Measurements from ENCODE around the gene LSMEM2. TPM values are rescaled to one million over a fixed set of nuclear protein-coding genes. Genes with fewer than 3 reads are reported as not detected.

LSMEM2 gene
- total RNA-seq, 1 donor from 2014 or later, result not detected

Other genes starting within 250 kb of the LSMEM2 start
- 161 TPM for gene RBM5, start 190.2 kb upstream of the LSMEM2 start, total RNA-seq
- gene SEMA3F, start 123.8 kb upstream of the LSMEM2 start, total RNA-seq, result 65.6 TPM
- not detected for gene GNAT1, start 87.5 kb upstream of the LSMEM2 start, total RNA-seq
- not detected for gene SLC38A3, start 73.8 kb upstream of the LSMEM2 start, total RNA-seq
- gene GNAI2, start 42.9 kb upstream of the LSMEM2 start, total RNA-seq, result 321 TPM
- 120 TPM for gene SEMA3B, start 9.9 kb upstream of the LSMEM2 start, total RNA-seq
- 77.0 TPM for gene IFRD2, start 13.3 kb downstream of the LSMEM2 start, total RNA-seq
- 2.8 TPM for gene HYAL3, start 20.3 kb downstream of the LSMEM2 start, total RNA-seq
- 12.5 TPM for gene NAA80, start 20.3 kb downstream of the LSMEM2 start, total RNA-seq
- gene HYAL1, start 24.5 kb downstream of the LSMEM2 start, total RNA-seq, result 78.8 TPM
- 303 TPM for gene HYAL2, start 43.7 kb downstream of the LSMEM2 start, total RNA-seq
- 29.2 TPM for gene TUSC2, start 49.1 kb downstream of the LSMEM2 start, total RNA-seq
- 39.1 TPM for gene RASSF1, start 61.7 kb downstream of the LSMEM2 start, total RNA-seq
- 2.8 TPM for gene ZMYND10, start 66.6 kb downstream of the LSMEM2 start, total RNA-seq
- gene NPRL2, start 71.7 kb downstream of the LSMEM2 start, total RNA-seq, result 21.6 TPM
- 23.9 TPM for gene CYB561D2, start 71.8 kb downstream of the LSMEM2 start, total RNA-seq
- gene TMEM115, start 80.4 kb downstream of the LSMEM2 start, total RNA-seq, result 40.1 TPM
- 119 TPM for gene CACNA2D2, start 224.5 kb downstream of the LSMEM2 start, total RNA-seq